ENCODE results near the gene PPARGC1A.

DNA sequence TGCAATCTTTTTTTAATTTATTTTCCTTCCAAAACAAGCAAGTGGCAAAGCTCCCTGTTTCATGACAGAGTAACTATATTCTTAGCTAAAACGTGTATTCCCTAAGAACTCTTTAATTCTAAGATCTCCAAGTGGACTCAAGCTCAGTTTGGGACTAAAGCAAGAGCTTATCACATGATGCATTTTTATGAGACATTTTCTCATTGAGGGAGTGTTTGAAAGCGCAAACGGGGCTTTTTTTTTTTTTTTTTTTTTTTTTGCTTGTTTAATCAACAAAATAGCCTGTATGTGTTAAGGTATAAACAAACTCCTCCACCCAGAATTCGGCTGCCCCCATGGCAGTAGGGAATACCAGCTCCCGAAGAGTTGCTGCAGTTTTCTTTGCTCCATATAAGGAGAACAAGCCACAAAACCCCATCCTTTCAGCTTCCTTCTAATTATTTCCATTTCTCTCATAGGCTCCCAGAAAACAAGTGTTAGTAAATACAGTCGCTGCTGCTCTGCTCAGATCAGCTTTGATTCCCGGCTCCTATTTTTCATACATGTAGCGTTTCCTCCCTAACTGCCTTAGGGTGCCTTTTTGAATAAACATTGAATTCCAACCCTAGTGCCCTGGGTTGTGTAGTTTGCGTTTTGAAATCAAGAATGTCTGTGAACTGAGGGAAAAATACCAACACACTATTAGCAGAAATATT, 669 bp upstream of the PPARGC1A start:
- TF ChIP-seq, protein P1, sequence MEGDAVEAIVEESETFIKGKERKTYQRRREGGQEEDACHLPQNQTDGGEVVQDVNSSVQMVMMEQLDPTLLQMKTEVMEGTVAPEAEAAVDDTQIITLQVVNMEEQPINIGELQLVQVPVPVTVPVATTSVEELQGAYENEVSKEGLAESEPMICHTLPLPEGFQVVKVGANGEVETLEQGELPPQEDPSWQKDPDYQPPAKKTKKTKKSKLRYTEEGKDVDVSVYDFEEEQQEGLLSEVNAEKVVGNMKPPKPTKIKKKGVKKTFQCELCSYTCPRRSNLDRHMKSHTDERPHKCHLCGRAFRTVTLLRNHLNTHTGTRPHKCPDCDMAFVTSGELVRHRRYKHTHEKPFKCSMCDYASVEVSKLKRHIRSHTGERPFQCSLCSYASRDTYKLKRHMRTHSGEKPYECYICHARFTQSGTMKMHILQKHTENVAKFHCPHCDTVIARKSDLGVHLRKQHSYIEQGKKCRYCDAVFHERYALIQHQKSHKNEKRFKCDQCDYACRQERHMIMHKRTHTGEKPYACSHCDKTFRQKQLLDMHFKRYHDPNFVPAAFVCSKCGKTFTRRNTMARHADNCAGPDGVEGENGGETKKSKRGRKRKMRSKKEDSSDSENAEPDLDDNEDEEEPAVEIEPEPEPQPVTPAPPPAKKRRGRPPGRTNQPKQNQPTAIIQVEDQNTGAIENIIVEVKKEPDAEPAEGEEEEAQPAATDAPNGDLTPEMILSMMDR (conservative IDR thresholded peaks at IDR 0.05) = no peak
- no peak for TF ChIP-seq ZFX (IDR thresholded peaks at IDR 0.05)
